ENCODE results near the gene SIRPA.

SIRPA gene

DNA sequence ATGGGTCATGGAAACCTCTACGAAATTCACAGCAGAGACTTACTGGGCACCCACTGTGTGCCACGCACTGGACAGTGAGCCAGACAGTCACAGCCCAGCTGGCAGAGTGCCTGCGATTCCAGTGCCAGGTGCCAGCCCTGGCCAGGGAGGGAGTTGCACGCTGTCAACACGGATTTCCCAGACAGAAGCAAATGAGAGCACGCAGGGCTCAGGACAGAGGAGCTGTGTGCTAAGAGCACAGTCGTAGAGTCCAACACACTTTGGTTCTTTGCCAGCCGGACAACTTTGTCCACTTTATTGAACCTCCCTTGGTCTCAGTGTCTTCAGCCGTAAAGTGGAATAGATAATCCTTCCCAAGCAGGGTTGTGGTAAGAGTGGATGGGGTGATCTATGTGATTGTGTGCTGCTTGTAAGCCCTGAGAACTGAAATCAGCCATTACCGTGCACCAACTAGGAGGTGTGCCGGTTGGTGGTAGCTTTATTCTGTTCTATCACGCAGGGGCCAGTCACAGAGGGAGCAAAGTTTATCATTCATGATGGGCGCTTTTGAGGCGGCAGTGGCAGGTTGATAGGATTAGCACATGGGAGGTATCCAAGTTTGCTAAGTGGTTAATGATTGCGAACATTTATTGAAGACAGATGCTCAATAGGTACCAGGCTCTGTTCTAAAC lies 40.6 kb downstream of the SIRPA start:
- DNase-seq, result no peak

- DNase-seq, result no peak
These were observed 42.2 kb downstream of the SIRPA start for GRCh38 chr20:1937316-1937976.

DNA sequence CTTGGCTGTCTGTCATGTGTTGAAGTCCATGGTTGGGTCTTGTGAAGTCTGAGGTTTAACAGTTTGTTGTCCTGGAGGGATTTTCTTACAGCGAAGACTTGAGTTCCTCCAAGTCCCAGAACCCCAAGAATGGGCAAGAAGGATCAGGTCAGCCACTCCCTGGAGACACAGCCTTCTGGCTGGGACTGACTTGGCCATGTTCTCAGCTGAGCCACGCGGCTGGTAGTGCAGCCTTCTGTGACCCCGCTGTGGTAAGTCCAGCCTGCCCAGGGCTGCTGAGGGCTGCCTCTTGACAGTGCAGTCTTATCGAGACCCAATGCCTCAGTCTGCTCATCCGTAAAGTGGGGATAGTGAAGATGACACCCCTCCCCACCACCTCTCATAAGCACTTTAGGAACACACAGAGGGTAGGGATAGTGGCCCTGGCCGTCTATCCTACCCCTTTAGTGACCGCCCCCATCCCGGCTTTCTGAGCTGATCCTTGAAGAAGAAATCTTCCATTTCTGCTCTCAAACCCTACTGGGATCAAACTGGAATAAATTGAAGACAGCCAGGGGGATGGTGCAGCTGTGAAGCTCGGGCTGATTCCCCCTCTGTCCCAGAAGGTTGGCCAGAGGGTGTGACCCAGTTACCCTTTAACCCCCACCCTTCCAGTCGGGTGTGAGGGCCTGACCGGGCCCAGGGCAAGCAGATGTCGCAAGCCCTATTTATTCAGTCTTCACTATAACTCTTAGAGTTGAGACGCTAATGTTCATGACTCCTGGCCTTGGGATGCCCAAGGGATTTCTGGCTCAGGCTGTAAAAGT lies 43.5 kb downstream of the SIRPA start:
- no peak for DNase-seq

- no peak for DNase-seq
These were observed 44.0 kb downstream of the SIRPA start for GRCh38 chr20:1939270-1939595.

DNA sequence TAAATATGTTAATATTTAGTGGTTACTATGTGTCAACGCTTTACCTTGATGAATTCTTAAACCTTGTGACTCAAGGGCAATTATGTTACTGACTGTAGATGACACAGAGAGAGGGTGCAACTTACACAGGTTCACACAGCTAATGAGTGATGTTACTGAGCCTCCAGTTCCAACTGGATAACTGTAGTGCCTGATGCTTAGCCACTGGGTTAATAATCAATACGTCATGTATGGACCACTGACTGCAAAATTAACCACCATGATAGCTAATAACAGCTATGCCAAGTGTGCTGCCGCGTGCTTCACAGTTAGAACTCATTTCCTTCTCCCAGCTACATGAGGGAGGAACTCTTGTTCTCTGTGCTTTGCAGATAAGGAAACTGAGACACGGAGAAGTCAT lies 45.4 kb downstream of the SIRPA start:
- DNase-seq, result no peak

GRCh38 chr20:1941226-1941625 lies 46.0 kb downstream of the SIRPA start:
- no peak for DNase-seq

GRCh38 chr20:1942061-1942460 lies 46.9 kb downstream of the SIRPA start:
- no peak for DNase-seq

GRCh38 chr20:1942486-1943274 lies 47.5 kb downstream of the SIRPA start:
- DNase-seq, result no peak

GRCh38 chr20:1943275-1944002 lies 48.2 kb downstream of the SIRPA start:
- no peak for DNase-seq

GRCh38 chr20:1944345-1945091 lies 49.3 kb downstream of the SIRPA start:
- DNase-seq, result no peak

DNA sequence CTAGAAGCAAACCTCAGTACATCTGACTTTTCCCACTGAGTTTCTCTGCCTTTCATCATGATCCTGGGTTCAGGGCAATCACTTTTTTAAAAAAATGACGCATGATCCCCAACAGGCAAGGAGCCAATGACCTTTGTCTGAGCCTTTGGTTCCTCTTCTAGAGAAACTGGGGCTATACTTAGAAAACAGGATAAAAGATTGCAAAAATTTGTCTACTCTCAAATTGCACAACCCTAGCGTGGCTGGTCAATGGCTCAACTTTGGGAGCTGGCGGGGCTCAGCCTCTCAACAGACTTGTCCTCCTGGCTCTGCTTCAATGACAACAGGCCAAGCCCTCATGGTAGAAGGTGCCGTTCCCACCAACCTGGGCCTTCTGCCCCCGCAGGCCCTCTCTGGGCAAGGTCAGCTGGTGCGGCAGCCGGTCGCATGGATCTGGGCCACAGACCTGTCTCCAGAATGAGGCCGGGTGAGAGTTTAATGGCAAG lies 50.0 kb downstream of the SIRPA start:
- DNase-seq, result no peak

GRCh38 chr20:1945660-1946059 lies 50.5 kb downstream of the SIRPA start:
- DNase-seq, result no peak

- DNase-seq, result no peak
These were observed 51.2 kb downstream of the SIRPA start for GRCh38 chr20:1946442-1946761.

DNA sequence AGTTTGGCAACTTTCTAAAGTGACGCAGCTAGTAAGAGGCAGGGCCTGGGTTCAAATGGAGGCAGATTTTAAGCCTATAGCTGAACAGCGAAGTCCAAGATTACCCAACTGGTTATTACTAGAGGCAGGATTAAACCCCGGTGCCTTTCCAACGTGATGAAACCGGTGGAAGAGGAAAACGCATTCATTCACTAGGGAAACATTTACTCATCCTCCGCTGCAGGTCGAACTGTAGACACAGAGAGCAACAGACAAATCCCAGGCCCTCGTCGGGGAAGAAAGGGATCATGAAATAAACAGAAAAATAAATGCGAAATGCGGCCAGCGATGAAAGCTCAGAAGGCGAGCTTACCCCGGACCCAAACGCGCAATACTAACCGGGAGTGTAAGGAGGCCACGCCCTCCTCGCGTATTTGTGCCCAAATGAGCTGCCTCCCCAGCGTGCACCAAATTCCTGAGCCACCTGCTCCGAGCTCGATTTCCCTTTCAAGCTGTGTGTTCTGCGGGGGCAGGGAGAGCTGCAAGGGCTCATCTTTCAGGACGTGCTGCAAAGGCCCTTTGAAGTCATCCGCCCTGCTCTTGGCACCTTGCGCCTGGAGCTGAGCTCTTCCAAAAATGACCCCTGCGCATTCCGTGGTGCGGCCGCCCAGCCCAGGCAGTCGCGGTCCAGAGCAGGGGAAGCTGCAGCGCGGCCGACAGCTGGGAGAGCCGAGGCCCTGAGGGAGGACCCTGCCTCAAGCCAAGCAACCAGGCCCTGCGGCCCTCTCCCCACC lies 51.7 kb downstream of the SIRPA start:
- DNase-seq, result no peak

GRCh38 chr20:1947535-1947846 lies 52.3 kb downstream of the SIRPA start:
- DNase-seq, result no peak

DNA sequence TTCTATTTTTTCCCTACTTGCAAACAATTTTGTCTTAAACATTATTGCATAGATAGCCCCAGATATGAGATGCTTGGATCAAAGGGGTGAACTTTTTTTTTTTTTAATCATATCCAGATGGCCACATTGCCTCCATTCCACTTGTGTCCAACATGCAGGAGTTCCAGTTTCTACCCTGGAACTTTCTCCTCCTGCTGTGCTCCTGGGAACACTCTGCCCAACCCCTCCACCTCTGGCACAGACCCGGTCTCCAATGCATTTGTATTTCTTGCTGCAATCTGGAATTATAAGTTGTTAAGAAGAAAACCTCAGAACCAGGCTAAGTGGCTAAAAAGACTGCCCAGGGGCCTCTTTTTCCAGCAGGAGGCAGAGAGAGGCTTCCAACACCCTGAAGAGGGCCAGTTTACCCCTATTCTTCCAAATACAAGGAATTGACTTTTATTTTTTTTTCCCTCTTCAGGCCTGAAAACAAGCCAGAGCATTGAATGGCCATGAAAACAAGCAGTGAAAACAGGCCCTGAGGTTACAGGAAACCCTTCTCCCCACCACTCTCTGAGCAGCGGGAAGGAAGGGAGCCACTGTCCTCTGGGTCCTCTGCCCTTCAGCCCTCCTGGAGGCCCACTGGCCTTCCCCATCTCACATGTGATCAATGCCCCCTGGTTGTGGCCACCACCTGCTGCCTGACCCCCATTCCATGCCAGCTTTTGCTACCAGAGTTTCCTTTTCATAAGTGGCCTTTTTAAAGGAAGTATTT lies 54.3 kb downstream of the SIRPA start:
- no peak for DNase-seq

DNA sequence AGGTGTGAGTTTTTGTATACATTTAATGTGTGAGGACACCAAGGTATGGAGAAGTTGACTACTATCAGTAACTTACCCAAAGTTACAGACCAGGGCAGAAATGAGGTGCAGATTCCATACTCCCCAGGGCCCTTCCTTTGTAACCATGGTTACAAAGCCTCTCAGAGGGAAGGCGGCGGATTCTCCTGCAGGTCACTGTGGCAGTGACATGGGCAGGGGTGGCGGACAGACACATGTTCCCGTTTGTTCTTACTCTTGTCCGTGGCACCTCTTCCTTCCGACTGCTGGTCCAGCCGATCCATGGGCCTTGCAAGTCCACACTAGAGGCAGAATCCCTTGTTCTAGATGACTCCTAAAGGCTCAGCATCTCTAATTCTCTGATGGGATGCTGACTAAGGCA lies 55.6 kb downstream of the SIRPA start:
- DNase-seq, result no peak

DNA sequence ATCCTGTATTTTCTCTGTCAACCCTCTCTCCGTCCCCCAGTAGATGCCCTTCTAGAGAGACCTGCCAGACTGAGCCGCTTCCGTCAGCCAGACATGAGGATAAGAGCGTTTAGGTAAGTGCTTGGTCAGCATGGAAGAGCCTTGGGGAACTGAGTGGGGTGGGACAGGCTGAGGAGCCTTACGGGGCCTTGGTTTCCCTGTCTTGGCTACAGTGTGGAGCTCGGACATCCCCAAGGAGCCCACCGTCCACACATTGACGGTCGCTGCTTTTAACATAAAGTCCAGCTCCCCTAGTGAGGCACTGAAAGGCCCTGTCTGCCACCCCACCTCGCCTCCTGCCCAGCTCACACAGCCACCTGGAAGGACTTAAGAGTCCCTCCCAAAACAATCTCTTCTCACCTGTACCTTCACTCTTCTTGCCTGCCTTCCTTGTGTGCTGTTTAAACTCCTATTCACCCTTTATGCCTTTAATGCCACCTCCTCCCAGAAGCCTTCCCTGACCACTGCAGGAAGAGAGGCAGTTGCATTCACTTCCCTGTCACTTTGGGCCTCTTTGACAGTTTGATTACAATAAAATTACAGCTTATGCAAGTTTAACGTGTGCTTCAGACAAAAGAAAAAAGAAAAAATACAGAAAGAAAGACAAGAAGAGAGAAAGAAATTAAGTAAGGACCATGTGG lies 56.4 kb downstream of the SIRPA start:
- no peak for DNase-seq

DNA sequence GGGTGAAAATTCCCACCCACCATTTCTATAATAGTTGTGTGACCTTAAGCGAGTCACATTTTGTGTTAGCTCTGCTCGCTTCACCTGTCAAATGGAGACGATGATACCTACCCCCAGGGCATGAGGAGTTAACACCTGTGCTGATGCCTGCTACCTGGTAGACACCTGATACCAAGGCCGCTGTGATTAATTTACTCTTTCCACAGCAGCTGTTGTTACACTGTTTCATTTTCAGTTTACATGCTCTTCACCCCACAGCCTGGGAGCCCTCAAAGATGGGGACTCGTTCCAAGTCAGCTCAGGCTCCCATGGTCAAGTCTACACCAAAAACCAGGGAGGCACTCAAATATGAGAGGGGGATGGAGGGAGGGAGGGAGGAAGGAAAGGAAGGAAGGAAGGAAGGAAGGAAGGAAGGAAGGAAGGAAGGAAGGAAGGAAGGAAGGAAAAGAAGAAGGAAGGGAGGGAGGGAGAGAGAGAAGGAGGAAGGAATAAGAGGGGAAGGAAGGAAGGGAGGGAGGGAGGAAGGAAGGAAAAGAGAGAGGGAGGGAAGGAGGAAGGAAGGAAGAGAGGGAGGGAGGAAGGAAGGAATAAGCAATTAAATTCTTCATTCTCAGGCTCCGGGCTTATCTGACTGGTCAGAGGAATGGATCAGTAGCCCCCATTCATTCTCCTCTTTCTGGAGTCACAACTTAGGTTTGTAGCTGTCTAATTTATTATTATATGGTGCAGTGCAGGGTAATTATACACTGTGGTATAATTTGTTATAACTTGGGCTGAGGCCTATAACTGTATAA lies 57.7 kb downstream of the SIRPA start:
- no peak for DNase-seq

Data from stimulated activated CD4-positive, alpha-beta T cell treated with anti-CD3 and anti-CD28 coated beads, Interleukin-4, amount 100 ng/mL, for 1 hour (primary cell).